T47D (cell line): Measurements from ENCODE around the gene LTBP1.
A peak's percentile ranks its signal among the peaks of the same experiment; 100 is the strongest.
"Not testable (repeated sequence)": the region's sequence is repeated elsewhere in the genome, so short reads cannot be mapped to it uniquely, and the experiment has no call there.

Experiments
- DNase-seq, 2 experiments: peaks; one replicate each; pipeline versions ENCODE4 v3.0.0 to v3.0.0-alpha.2; 2011 to 2012; ENCODE audit warnings: low read depth in 1 of 2, low spot score in 1 of 2
- JUND ChIP-seq: IDR thresholded peaks from 2 replicates; pipeline ENCODE4 v1.6.1; 2012; ENCODE audit warnings: low read depth
- in situ Hi-C: cut with HindIII; loops from 2 replicates; pipeline ENCODE4 v1.10.0; 2016; ENCODE audit warnings: low sequenced_read_pairs, low pct_unique_long_range_greater_than_20kb

LTBP1 gene

GRCh38 chr2:33032245-33032644, 85.5 kb downstream of the LTBP1 start:
- no peak for TF ChIP-seq JUND
- DNase-seq, result no peak
- in situ Hi-C loops, result no loop called here

- DNase-seq, result peak; percentile 5 to 43
- in situ Hi-C loops, result no loop called here
Observed at GRCh38 chr2:33033606-33034081, 86.9 kb downstream of the LTBP1 start.

GRCh38 chr2:33034784-33035183, 88.0 kb downstream of the LTBP1 start:
- in situ Hi-C loops, result no loop called here
- no peak for TF ChIP-seq JUND
- DNase-seq, result peak in 1 of 2 experiments; percentile 26

More at GRCh38 chr2:33033606-33034081, 86.9 kb downstream of the LTBP1 start:
- TF ChIP-seq JUND, result no peak

- TF ChIP-seq JUND, result no peak
- DNase-seq, result peak in 1 of 2 experiments; percentile 74
- in situ Hi-C loops, result no loop called here
Observed at GRCh38 chr2:33038230-33038629, 91.5 kb downstream of the LTBP1 start.

- no peak for TF ChIP-seq JUND
- in situ Hi-C loops, result no loop called here
Observed at GRCh38 chr2:33038799-33039198, 92.0 kb downstream of the LTBP1 start.

GRCh38 chr2:33040541-33040940, 93.8 kb downstream of the LTBP1 start:
- no peak for TF ChIP-seq JUND
- no peak for DNase-seq
- in situ Hi-C loops, result no loop called here

More at GRCh38 chr2:33038799-33039198, 92.0 kb downstream of the LTBP1 start:
- no peak for DNase-seq

DNA sequence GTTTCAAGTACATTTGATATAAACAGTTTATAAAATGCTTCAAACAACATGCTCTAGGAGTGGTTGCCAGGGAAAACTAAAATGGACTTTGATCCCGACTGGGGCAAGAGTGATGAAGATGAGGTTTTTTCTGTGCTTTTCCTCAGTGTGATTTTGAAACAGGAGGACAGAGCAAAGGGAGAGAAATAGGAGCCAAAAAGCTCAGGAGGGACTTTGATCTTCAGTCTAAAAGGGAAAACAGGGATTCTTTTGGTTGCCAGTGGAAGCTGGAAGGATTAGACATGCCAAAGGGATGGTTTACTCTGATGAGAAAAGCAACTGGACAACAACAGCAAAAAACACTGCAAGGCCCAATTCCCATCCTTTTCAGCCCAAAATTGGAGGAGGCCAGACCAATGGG, 95.5 kb downstream of the LTBP1 start:
- no peak for DNase-seq
- TF ChIP-seq JUND, result no peak
- in situ Hi-C loops, result no loop called here

GRCh38 chr2:33042819-33043218, 96.1 kb downstream of the LTBP1 start:
- peak in 1 of 2 experiments; percentile 53 for DNase-seq
- no peak for TF ChIP-seq JUND
- in situ Hi-C loops, result no loop called here

DNA sequence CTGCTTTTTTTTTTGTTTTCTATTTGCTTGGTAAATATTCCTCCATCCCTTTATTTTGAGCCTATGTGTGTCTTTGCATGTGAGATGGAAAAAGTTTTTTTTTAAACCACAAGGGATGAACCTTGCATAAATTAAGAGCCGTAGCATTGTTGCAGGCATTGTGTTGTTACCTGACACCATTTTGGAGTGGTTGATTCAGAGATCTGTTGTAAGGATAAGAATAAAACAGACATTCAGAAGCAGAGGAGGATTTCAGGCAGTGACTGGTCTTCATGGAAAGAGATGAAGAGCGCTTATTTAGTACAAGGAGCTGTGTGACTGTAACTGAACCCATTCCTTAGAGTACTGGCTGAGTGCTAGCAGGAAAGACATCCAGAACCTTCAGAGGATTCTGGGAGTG, 101.2 kb downstream of the LTBP1 start:
- in situ Hi-C loops, result no loop called here
- peak in 1 of 2 experiments; percentile 38 for DNase-seq
- no peak for TF ChIP-seq JUND

GRCh38 chr2:33051586-33052360, 105.0 kb downstream of the LTBP1 start:
- in situ Hi-C loops, result no loop called here
- peak in 1 of 2 experiments; percentile 73 for DNase-seq
- no peak for TF ChIP-seq JUND

GRCh38 chr2:33052361-33052735, 105.6 kb downstream of the LTBP1 start:
- in situ Hi-C loops, result no loop called here
- DNase-seq, result no peak

GRCh38 chr2:33052795-33053194, 106.0 kb downstream of the LTBP1 start:
- in situ Hi-C loops, DNase-seq: not testable (repeated sequence)

More at GRCh38 chr2:33052361-33052735, 105.6 kb downstream of the LTBP1 start:
- no peak for TF ChIP-seq JUND

DNA sequence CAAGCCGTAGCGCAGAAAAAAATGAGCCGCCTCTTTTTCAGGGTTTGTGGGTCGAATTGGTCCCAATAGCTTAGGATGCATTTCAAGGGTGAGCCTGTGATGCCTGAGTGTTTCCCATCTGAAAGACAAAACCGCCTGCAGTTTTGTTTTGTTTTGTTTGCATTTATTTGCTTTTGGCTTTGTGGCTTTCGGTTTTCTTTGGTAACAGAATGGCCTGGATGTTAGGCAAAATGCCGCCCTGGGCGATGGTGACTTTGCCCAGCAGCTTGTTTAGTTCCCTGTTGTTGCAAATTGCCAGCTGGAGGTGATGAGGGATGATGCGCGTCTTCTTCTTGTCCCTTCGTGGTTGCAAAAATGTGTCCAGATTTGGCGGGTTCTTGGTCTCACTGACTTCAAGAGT, 109.4 kb downstream of the LTBP1 start:
- no peak for TF ChIP-seq JUND
- peak in 1 of 2 experiments; percentile 20 for DNase-seq
- in situ Hi-C loops, result no loop called here

DNA sequence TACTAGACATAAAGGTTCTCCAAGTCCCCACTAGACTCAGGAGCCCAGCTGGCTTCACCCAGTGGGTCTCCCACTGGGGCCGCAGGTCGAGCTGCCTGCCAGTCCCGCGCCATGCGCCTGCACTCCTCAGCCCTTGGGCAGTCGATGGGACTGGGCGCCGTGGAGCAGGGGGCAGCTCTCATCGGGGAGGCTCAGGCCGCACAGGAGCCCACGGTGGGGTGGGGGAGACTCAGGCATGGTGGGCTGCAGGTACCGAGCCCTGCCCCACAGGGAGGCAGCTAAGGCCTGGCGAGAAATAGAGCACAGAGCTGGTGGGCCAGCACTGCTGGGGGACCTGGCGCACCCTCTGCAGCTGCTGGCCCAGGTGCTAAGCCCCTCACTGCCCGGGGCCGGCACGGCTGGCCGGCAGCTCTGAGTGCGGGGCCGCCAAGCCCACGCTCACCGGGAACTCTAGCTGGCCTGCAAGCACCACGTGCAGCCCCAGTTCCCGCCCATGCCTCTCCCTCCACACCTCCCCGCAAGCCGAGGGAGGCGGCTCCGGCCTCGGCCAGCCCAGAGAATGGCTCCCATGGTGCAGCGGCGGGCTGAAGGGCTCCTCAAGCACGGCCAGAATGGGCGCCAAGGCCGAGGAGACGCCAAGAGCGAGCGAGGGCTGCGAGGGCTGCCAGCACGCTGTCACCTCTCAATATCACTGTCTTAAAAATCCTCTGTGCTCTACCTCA, 110.7 kb downstream of the LTBP1 start:
- DNase-seq, in situ Hi-C loops: not testable (repeated sequence)
